OCI-LY1 (cell line): ENCODE results near the gene DGCR8.
"Not testable (repeated sequence)": the region's sequence is repeated elsewhere in the genome, so short reads cannot be mapped to it uniquely, and the experiment has no call there.

Experiments used
- H2AFZ ChIP-seq: fragments of 200-600 bp; sonication (generic), shearing (Covaris generic); 2 replicates; pipeline ENCODE4 v1.6.0; 2014; ENCODE audit warnings: antibody characterized with exemption, mild to moderate bottlenecking, low read length
- H3F3A ChIP-seq: fragments of 200-600 bp; sonication (generic), shearing (Covaris generic); 2 replicates; pipeline ENCODE4 v1.6.0; 2014; ENCODE audit warnings: mild to moderate bottlenecking, antibody characterized with exemption, low read length, moderate library complexity; ENCODE audit not compliant: insufficient read depth
- H3K27ac ChIP-seq: fragments of 200-600 bp; sonication (generic); 2 replicates; pipeline ENCODE4 v1.5.1; 2014; ENCODE audit warnings: low read length, mixed run types, mild to moderate bottlenecking, low read depth; ENCODE audit not compliant: poor library complexity, severe bottlenecking
- H3K27me3 ChIP-seq: fragments of 200-600 bp; sonication (generic); 2 replicates; pipeline ENCODE4 v1.6.0; 2014; ENCODE audit warnings: antibody characterized with exemption, mild to moderate bottlenecking, low read length, moderate library complexity; ENCODE audit not compliant: insufficient read depth
- H3K36me3 ChIP-seq: fragments of 200-600 bp; sonication (generic); 2 replicates; pipeline ENCODE4 v1.6.1; 2014; ENCODE audit warnings: mild to moderate bottlenecking, antibody characterized with exemption, low read length, moderate library complexity, mixed read lengths; ENCODE audit not compliant: insufficient read depth
- H3K4me1 ChIP-seq: fragments of 200-600 bp; sonication (generic); 2 replicates; pipeline ENCODE4 v1.5.1; 2014; ENCODE audit warnings: mild to moderate bottlenecking, low read length, moderate library complexity; ENCODE audit not compliant: insufficient read depth, severe bottlenecking
- H3K4me2 ChIP-seq: fragments of 200-600 bp; sonication (generic), shearing (Covaris generic); 2 replicates; pipeline ENCODE4 v1.6.1; 2014; ENCODE audit warnings: low read length
- H3K4me3 ChIP-seq: fragments of 200-600 bp; sonication (generic); 2 replicates; pipeline ENCODE4 v1.5.1; 2014; ENCODE audit warnings: low read length, low read depth, mild to moderate bottlenecking, mixed read lengths; ENCODE audit not compliant: poor library complexity, severe bottlenecking
- H3K79me2 ChIP-seq: fragments of 200-600 bp; shearing (Covaris generic); 2 replicates; pipeline ENCODE4 v1.6.1; 2016; ENCODE audit warnings: mixed run types, low read length, mixed read lengths; ENCODE audit not compliant: insufficient read depth
- H3K9ac ChIP-seq: fragments of 200-600 bp; sonication (generic), shearing (Covaris generic); 2 replicates; pipeline ENCODE4 v1.6.1; 2014; ENCODE audit warnings: mild to moderate bottlenecking, low read length, mixed read lengths
- H3K9me2 ChIP-seq: fragments of 200-600 bp; sonication (generic), shearing (Covaris generic); 2 replicates; pipeline ENCODE4 v1.6.1; 2014; ENCODE audit warnings: low read depth, mild to moderate bottlenecking, low read length, mixed read lengths
- H3K9me3 ChIP-seq: fragments of 200-600 bp; shearing (Covaris generic); 2 replicates; pipeline ENCODE4 v1.6.1; 2014; ENCODE audit warnings: low read length, mixed read lengths
- H4K20me1 ChIP-seq: fragments of 200-600 bp; sonication (generic), shearing (Covaris generic); 2 replicates; pipeline ENCODE4 v1.6.0; 2016; ENCODE audit warnings: mild to moderate bottlenecking, low read length; ENCODE audit not compliant: insufficient read depth
- CTCF ChIP-seq: fragments of 200-600 bp; sonication (generic), shearing (Covaris generic); IDR thresholded peaks from 2 replicates; pipeline ENCODE4 v1.5.1; 2017; ENCODE audit warnings: mild to moderate bottlenecking, antibody characterized with exemption, low read length, moderate library complexity, mixed read lengths
- EZH2 ChIP-seq: fragments of 200-600 bp; sonication (generic), shearing (Covaris generic); IDR thresholded peaks from 2 replicates; pipeline ENCODE4 v1.8.0; 2017; ENCODE audit warnings: borderline replicate concordance, mixed run types, mild to moderate bottlenecking, antibody characterized with exemption, low read length, moderate library complexity, mixed read lengths

The DGCR8 gene

DNA sequence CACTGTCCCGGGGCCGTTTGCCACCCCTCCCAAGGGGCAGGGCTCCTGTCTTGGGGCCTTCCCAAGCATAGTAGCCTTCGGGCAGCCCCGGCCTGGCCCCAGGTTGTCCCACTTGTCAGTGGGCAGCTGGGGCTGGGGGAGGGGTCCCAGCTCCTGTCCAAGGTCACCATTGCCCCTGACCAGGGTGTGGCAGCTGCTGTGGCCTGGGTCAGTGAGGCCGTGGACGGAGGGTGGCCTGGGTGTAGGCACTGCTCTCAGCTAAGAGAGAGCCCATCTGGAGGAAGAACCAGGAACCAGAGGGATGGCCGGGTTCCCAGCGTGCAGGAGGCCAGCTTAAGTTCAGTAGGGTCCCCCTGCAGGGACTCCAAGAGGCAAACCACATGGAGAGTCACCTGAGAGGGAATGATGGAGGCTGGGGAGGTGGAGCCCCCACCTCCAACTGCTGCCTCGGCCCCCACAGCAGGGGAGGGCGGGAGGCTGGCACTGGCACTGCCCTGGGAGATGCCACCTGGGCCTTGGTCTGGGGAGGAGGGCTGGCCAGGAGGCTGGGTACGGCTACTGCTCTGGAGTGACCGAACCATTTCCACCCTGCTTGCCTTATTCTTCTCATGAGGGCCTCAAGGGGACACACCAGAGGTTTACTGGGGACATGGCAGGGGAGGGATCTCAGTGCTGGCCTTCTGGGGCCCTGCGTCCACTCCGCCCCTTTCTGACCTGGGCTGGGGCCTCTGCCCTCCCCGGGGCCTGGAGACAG, 77.6 kb downstream of the DGCR8 start:
- Histone ChIP-seq H3F3A (no peaks in the 10 kb centered on the region), H3K27me3 (no peaks in the 10 kb centered on the region), H4K20me1 (no peaks in the 10 kb centered on the region), H3K9ac (no peak overlapping the region), H3K4me3 (no peak overlapping the region), H3K79me2 (no peaks in the 10 kb centered on the region), H3K4me1 (no peaks in the 10 kb centered on the region), H3K27ac (no peak overlapping the region), H3K4me2 (no peak overlapping the region), H2AFZ (no peak overlapping the region), H3K36me3 (no peaks in the 10 kb centered on the region), H3K9me2 (no peaks in the 10 kb centered on the region), H3K9me3 (no peaks in the 10 kb centered on the region)
- TF ChIP-seq CTCF: no peak
- no peak for TF ChIP-seq EZH2

DNA sequence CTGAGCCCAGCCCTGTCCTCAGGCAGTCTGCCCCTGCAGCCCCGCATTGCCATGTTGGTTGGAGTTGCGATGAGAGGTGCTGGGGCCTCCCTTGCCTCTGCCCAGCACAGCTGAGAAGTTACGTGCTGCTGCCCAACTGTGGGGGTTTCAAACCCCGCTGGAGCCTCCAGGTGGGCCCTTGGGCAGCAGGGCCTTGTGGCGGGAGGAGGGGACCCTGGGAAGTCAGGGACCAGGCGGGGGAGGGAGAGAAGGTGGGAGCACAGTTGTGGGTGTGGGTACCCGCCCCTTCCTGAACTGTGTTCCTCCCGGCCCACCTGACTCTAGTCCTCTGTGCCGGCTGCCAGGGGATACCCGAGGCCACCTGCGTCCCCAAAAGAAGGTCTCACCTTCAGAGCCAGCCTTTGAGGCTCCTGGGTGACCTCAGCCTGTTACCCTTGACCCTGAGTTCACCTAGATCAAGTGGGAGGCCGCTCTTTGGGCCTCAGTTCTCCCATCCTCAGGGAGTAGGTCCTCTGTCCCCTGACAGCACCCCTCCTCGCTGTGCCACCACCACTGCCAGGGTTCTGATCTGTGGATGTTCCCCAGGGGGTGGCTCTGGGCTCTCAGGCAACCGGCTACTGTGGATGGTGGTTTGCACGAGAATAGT, 78.5 kb downstream of the DGCR8 start:
- TF ChIP-seq CTCF (no peak), EZH2 (no peak)
- no peaks in the 10 kb centered on the region for H3K9me3 ChIP-seq
- no peak overlapping the region for H3K4me3 ChIP-seq
- H3K27ac ChIP-seq: no peak overlapping the region
- H3K27me3 ChIP-seq: no peaks in the 10 kb centered on the region
- no peaks in the 10 kb centered on the region for H3K79me2 ChIP-seq
- no peaks in the 10 kb centered on the region for H3F3A ChIP-seq
- H2AFZ ChIP-seq: no peak overlapping the region
- H4K20me1 ChIP-seq: no peaks in the 10 kb centered on the region
- H3K4me1 ChIP-seq: no peaks in the 10 kb centered on the region
- H3K9ac ChIP-seq: no peak overlapping the region
- no peaks in the 10 kb centered on the region for H3K36me3 ChIP-seq
- no peak overlapping the region for H3K4me2 ChIP-seq
- no peaks in the 10 kb centered on the region for H3K9me2 ChIP-seq

DNA sequence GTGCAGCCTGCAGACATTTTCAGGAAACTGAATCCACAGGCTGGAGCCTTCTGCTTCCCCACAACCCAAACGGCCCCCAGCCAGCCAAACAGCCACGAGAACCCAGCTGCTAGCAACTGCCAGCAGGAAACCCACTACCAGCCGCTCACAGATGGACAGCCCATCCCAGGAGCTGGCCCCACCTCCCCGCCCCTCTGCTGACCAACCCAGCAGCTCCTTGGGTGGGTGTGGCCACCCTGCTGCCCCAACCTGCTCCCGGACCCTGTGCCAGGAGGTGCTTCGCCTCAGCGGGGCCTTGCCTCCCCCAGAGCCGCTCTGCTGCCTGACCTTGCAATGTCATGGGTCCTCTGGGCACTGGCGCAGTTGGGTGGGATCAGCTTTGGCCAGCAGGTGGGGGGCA, 79.0 kb downstream of the DGCR8 start:
- H3F3A ChIP-seq: no peaks in the 10 kb centered on the region
- no peak overlapping the region for H2AFZ ChIP-seq
- no peaks in the 10 kb centered on the region for H3K9me3 ChIP-seq
- no peak overlapping the region for H3K27ac ChIP-seq
- TF ChIP-seq CTCF: no peak
- TF ChIP-seq EZH2: no peak
- no peak overlapping the region for H3K9ac ChIP-seq
- no peaks in the 10 kb centered on the region for H3K9me2 ChIP-seq
- no peak overlapping the region for H3K4me2 ChIP-seq
- no peaks in the 10 kb centered on the region for H3K4me1 ChIP-seq
- no peak overlapping the region for H3K4me3 ChIP-seq
- no peaks in the 10 kb centered on the region for H3K79me2 ChIP-seq
- no peaks in the 10 kb centered on the region for H3K27me3 ChIP-seq
- H3K36me3 ChIP-seq: no peaks in the 10 kb centered on the region
- H4K20me1 ChIP-seq: no peaks in the 10 kb centered on the region

DNA sequence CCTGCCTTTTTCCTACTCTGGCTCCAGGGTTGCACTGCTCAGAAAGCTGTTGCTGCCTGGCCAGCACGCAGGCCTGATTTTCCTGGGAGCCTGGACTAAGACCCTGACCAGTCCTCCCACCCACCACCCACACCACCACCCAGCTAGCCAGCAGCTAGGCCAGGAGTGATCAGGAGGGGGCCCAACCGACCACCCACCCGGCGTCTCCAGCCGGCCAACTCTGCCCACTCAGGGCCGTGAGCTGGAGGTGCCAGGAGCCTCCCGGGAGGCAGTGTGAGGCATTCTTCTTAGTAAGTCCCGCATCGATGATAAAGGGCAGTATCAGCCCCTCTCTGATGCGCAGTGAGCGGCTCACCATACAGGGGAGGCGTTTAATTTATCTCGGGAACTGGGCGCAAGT, 79.5 kb downstream of the DGCR8 start:
- not testable (repeated sequence) for H3K27me3 ChIP-seq, H4K20me1 ChIP-seq, H2AFZ ChIP-seq, H3K36me3 ChIP-seq, H3K27ac ChIP-seq, H3K9me3 ChIP-seq, H3K4me3 ChIP-seq, H3K4me1 ChIP-seq, H3K9me2 ChIP-seq, H3K79me2 ChIP-seq, H3K4me2 ChIP-seq, H3K9ac ChIP-seq, H3F3A ChIP-seq
